Measurements from ENCODE around the gene HPCA.
A peak's percentile ranks its signal among the peaks of the same experiment; 100 is the strongest.

GRCh38 chr1:32904797-32905196 is 18.5 kb downstream of the HPCA start:
- TF ChIP-seq CTCF (IDR thresholded peaks at IDR 0.05) (no peak), POLR2AphosphoS5 (IDR thresholded peaks at IDR 0.05) (no peak), POLR2A (IDR thresholded peaks at IDR 0.05) (peak; percentile 17), EP300 (IDR thresholded peaks at IDR 0.05; ENCODE audit: low read depth) (no peak)
